Measurements from ENCODE around the gene TNIP1. TPM values are rescaled to one million over a fixed set of nuclear protein-coding genes. Genes with fewer than 3 reads are reported as not detected.

TNIP1 gene
- total RNA-seq, 1 donor from 2014 or later = 54.6 TPM

DNA sequence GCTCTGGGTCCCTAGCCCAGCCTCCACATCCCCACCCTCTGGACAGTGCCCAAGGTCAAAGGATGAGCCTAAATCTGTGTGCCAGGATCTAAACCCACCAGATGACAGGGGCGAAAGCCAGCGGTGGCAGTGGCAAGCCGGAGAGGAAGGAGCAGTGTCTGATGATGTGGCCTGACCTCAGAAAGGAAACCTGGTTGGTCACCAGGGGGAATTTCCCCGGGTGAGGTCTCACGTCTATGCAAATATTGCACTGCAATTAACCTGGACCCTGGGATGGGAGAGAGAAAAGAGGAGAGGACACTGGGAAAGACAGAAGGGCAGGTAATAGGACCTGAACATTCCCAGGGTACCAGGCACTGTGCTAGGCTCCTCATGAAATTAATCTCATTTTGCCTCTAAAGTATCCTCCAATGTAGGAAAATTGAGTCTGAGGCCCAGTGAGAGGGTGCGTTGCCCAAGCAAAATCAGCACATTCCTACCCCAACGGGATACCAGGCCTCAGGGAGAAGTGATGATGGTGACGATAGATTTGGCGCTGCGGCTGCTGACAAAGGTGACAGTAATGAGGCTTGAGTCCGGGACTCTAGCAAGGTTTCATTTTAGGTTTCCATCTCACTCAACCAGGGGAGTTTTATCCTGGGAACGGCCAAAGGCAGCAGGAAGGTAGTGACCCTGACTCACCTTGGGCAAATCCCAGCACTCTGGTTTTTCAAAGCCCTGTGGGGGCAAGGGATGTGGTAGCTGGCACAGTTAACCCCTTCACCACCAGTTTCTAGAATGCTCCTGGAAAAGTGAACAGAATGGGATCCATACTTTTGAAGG, 13.4 kb upstream of the TNIP1 start:
- DNase-seq (ENCODE audit: low spot score in 2 of 2) = peak in 1 of 2 donors; percentile 73
- Histone ChIP-seq H3K4me1 (peaks cover 19 to 31% of the 10 kb centered on the region in 2 donors), H3K4me3 (peak overlapping the region in 1 of 2 donors; percentile 27), H3K36me3 (no peaks in the 10 kb centered on the region), H3K9me3 (no peaks in the 10 kb centered on the region), H3K27ac (peak overlapping the region; percentile 77 to 85), H3K27me3 (no peaks in the 10 kb centered on the region)
- TF ChIP-seq, protein P1, sequence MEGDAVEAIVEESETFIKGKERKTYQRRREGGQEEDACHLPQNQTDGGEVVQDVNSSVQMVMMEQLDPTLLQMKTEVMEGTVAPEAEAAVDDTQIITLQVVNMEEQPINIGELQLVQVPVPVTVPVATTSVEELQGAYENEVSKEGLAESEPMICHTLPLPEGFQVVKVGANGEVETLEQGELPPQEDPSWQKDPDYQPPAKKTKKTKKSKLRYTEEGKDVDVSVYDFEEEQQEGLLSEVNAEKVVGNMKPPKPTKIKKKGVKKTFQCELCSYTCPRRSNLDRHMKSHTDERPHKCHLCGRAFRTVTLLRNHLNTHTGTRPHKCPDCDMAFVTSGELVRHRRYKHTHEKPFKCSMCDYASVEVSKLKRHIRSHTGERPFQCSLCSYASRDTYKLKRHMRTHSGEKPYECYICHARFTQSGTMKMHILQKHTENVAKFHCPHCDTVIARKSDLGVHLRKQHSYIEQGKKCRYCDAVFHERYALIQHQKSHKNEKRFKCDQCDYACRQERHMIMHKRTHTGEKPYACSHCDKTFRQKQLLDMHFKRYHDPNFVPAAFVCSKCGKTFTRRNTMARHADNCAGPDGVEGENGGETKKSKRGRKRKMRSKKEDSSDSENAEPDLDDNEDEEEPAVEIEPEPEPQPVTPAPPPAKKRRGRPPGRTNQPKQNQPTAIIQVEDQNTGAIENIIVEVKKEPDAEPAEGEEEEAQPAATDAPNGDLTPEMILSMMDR (IDR thresholded peaks at IDR 0.05) = no peak
- intact Hi-C loops (cut with DNase I) = no loop called here

DNA sequence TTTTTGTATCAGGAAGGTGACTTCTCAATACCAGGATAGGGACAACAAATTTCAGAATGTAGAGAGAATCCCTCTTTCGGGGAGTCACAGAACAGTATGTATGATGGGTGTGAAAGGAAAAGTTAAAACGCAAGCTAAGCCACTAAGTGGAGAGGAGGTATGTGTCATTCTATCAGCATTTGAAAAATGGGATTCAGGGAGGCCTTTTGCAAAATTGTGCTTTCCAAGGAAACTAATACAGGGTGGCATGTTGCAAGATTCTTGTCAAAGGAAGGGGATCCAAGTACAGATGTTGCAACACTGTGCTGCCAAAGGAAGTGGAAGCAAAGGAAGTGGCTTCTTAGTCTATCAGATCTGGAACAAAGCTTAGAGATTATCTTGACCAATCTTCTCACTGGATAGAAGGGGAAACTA, 12.6 kb upstream of the TNIP1 start:
- Histone ChIP-seq H3K4me1 (peaks cover 19 to 31% of the 10 kb centered on the region in 2 donors), H3K27ac (peak overlapping the region; percentile 77 to 85), H3K4me3 (no peak overlapping the region), H3K36me3 (no peaks in the 10 kb centered on the region), H3K9me3 (no peaks in the 10 kb centered on the region), H3K27me3 (no peaks in the 10 kb centered on the region)
- intact Hi-C loops (cut with DNase I) = loop anchor here (1.0 kb wide), 1 partner anchor 12 kb away; the partner anchor contains the start of gene TNIP1
- TF ChIP-seq, protein P1 (IDR thresholded peaks at IDR 0.05) = no peak
- peak in 1 of 2 donors; percentile 84 for DNase-seq (ENCODE audit: low spot score in 2 of 2)

DNA sequence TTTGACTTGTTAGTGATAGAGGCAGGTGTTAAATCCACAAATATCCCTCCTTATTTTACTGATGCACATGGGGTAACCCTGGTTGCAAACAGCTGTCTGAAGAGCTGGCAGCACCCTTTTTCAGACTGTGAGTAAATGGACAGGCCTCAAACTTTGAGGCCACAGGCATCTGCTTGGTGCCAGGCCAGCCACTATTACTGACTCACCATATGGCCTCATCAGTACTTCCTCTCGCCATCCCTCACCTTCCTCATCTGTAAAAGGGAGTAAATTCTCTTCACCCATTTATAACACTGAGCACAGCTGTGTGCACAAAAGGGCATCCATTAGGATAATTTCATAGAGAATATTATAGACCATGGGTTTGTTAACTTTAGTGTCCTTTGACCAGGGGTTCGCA, 11.9 kb upstream of the TNIP1 start:
- no peak for DNase-seq (ENCODE audit: low spot score in 2 of 2)
- Histone ChIP-seq H3K27ac (peak overlapping the region; percentile 41 to 85), H3K4me1 (peaks cover 19 to 31% of the 10 kb centered on the region in 2 donors), H3K36me3 (no peaks in the 10 kb centered on the region), H3K4me3 (no peak overlapping the region), H3K27me3 (no peaks in the 10 kb centered on the region), H3K9me3 (no peaks in the 10 kb centered on the region)
- TF ChIP-seq, protein P1 (IDR thresholded peaks at IDR 0.05) = no peak
- intact Hi-C loops (cut with DNase I) = loop anchor here (1.0 kb wide), 1 partner anchor 11 kb away; the partner anchor contains the start of gene TNIP1

DNA sequence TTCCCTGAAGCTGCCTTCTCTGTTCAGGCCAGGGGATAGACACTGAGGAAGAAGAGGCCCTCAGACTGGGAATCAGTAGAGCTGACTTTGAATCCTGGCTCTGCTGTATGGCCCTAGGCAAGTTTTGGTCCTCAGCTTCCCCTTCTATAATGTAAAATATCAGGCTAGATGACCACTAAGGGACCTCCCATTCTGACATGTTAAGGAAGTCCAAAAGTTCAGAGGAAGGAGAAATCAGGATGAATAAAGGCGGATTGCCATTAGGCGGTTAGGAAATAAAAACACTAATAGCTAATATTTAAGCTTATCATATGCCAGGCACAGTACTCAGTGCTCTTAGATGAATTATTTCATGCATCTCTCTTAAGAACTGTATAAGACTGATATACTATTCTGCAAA, 8.9 kb upstream of the TNIP1 start:
- Histone ChIP-seq H3K27me3 (no peaks in the 10 kb centered on the region), H3K27ac (no peak overlapping the region), H3K9me3 (no peaks in the 10 kb centered on the region), H3K36me3 (no peaks in the 10 kb centered on the region), H3K4me3 (no peak overlapping the region), H3K4me1 (peaks cover 15 to 34% of the 10 kb centered on the region in 2 donors)
- no peak for DNase-seq (ENCODE audit: low spot score in 2 of 2)
- TF ChIP-seq, protein P1 (IDR thresholded peaks at IDR 0.05) = no peak
- intact Hi-C loops (cut with DNase I) = no loop called here

DNA sequence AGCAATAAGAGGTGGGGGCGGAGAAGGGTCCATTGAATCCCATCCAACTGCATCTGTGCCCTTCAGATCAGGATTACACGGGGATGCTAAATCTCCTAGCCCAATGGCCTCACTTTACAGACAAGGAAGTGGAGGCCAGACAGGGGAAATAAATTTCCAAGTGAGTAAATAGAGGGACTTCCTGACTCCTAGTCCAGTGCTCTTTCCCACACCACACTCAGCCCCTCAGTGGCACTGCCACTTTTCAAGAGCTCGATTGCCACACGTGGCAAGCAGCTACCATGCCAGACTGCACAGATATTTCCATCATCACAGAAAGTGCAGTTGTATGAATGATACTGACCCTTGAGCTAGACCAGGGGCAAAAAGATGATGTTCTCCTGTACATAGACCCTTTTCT, 8.2 kb upstream of the TNIP1 start:
- H3K4me3 ChIP-seq = no peak overlapping the region
- TF ChIP-seq, protein P1 (IDR thresholded peaks at IDR 0.05) = no peak
- no peaks in the 10 kb centered on the region for H3K9me3 ChIP-seq
- peaks cover 9 to 26% of the 10 kb centered on the region in 2 donors for H3K4me1 ChIP-seq
- intact Hi-C loops (cut with DNase I) = no loop called here
- no peak overlapping the region for H3K27ac ChIP-seq
- no peaks in the 10 kb centered on the region for H3K36me3 ChIP-seq
- no peak for DNase-seq (ENCODE audit: low spot score in 2 of 2)
- H3K27me3 ChIP-seq = no peaks in the 10 kb centered on the region
